HepG2 (cell line): ENCODE results near the gene DDX19B. TPM values are rescaled to one million over a fixed set of nuclear protein-coding genes. Genes with fewer than 3 reads are reported as not detected.

Experiments
- ATAC-seq: fragments of 200-7000 bp; cut with Tn5 transposase; 3 replicates; pipeline ENCODE4 v1.9.1; 2020; ENCODE audit warnings: mild to moderate bottlenecking, moderate library complexity
- BruUV-seq: library from RNA; stranded (reverse); fragments of 400-500 nt; replicated peaks from 2 replicates; lab custom pipeline; 2021; lab: Mats Ljungman, UMichigan
- CTCF ChIA-PET: fragments of 300-600 bp; formaldehyde crosslinking; extraction: SDS; loops from one replicate; lab custom pipeline; 2021; ENCODE audit warnings: low total read pairs, inconsistent platforms, low intra/inter-chr PET ratio; lab: Yijun Ruan, JAX
- POLR2A ChIA-PET: fragments of 350-600 bp; sonication (Branson Sonifier 250); formaldehyde crosslinking; loops from one replicate; lab custom pipeline; 2020; ENCODE audit warnings: antibody characterized with exemption, inconsistent platforms; lab: Yijun Ruan, JAX
- DNase-seq: peaks from one replicate; pipeline ENCODE4 v3.0.0-alpha.2; 2015; ENCODE audit warnings: low spot score
- FAIRE-seq: peaks from 3 replicates; lab custom pipeline; 2011; peaks lifted over from hg19 to GRCh38; lab: Jason Lieb, UNC
- H2AFZ ChIP-seq: one replicate; pipeline ENCODE4 v1.6.1; 2011; ENCODE audit warnings: low read length, inconsistent platforms
- H3K27ac ChIP-seq: fragments of 300-600 bp; 3 replicates; pipeline ENCODE4 v1.8.0; 2011; ENCODE audit warnings: mixed run types, mild to moderate bottlenecking, mixed read lengths, low read length, inconsistent platforms; ENCODE audit not compliant: insufficient read depth; ENCODE audit errors: extremely low read length
- H3K27me3 ChIP-seq, 2 experiments: fragments of 200-600 bp in 1 of 2; 2 replicates in 1 of 2; 3 replicates in 1 of 2; pipeline versions ENCODE4 v1.6.0 to v1.8.0; 2011; ENCODE audit warnings: low read length in 2 of 2, mild to moderate bottlenecking in 2 of 2, moderate library complexity in 2 of 2, inconsistent platforms in 1 of 2; ENCODE audit not compliant: insufficient read depth in 2 of 2, control insufficient read depth in 1 of 2
- H3K36me3 ChIP-seq, 2 experiments: fragments of 200-600 bp in 1 of 2; replicated peaks in 1 of 2; 2 replicates in 1 of 2; 3 replicates in 1 of 2; pipeline versions ENCODE4 v1.5.1 to v1.8.0; 2011; ENCODE audit warnings: low read length in 2 of 2, inconsistent platforms in 1 of 2; ENCODE audit not compliant: insufficient read depth in 2 of 2, control insufficient read depth in 1 of 2
- H3K4me1 ChIP-seq: 2 replicates; pipeline ENCODE4 v1.5.1; 2012; ENCODE audit warnings: low read length, inconsistent platforms; ENCODE audit not compliant: insufficient read depth
- H3K4me2 ChIP-seq: 2 replicates; pipeline ENCODE4 v1.6.0; 2011; ENCODE audit warnings: low read depth, low read length, inconsistent platforms
- H3K4me3 ChIP-seq, 3 experiments: fragments of 200-600 bp in 1 of 3; sonication (generic), shearing (Covaris generic) in 1 of 3; replicated peaks in 1 of 3; 2 replicates each; pipeline ENCODE4 v1.5.1; 2011 to 2016; ENCODE audit warnings: low read length in 3 of 3, inconsistent platforms in 2 of 3, low read depth in 2 of 3, mild to moderate bottlenecking in 2 of 3, control low read depth in 1 of 3, mixed read lengths in 1 of 3; ENCODE audit not compliant: insufficient read depth in 1 of 3
- H3K79me2 ChIP-seq: one replicate; pipeline ENCODE4 v1.6.1; 2011; ENCODE audit warnings: low read length, inconsistent platforms; ENCODE audit not compliant: insufficient read depth
- H3K9ac ChIP-seq: 2 replicates; pipeline ENCODE4 v1.6.0; 2011; ENCODE audit warnings: mild to moderate bottlenecking, low read depth, low read length, inconsistent platforms; ENCODE audit not compliant: insufficient read depth
- H3K9me3 ChIP-seq: 2 replicates; pipeline ENCODE4 v1.5.1; 2012; ENCODE audit warnings: mild to moderate bottlenecking, low read length
- H4K20me1 ChIP-seq: 2 replicates; pipeline ENCODE4 v1.6.0; 2011; ENCODE audit warnings: inconsistent platforms, mild to moderate bottlenecking, low read length, moderate library complexity; ENCODE audit not compliant: insufficient read depth
- KDM2A ChIP-seq: sonication (generic); formaldehyde crosslinking; IDR thresholded peaks from 2 replicates; pipeline ENCODE4 v1.4.0; 2020; ENCODE audit warnings: low read depth, missing genetic modification reagents, borderline replicate concordance
- MED8 ChIP-seq: sonication (generic); formaldehyde crosslinking; IDR thresholded peaks from 2 replicates; pipeline ENCODE4 v1.8.1; 2023; ENCODE audit warnings: mild to moderate bottlenecking, missing genetic modification reagents; ENCODE audit not compliant: insufficient replicate concordance
- MTERF4 ChIP-seq: sonication (generic); formaldehyde crosslinking; IDR thresholded peaks from 2 replicates; pipeline ENCODE4 v1.8.0; 2023; ENCODE audit warnings: mild to moderate bottlenecking, missing genetic modification reagents
- PATZ1 ChIP-seq: sonication (generic); formaldehyde crosslinking; IDR thresholded peaks from 2 replicates; pipeline ENCODE4 v1.4.0; 2020; ENCODE audit warnings: missing genetic modification reagents
- POLR2G ChIP-seq: fragments of 200-400 bp; formaldehyde crosslinking; IDR thresholded peaks from 2 replicates; pipeline ENCODE4 v1.6.1; 2018; ENCODE audit warnings: mild to moderate bottlenecking, low read depth, low read length, moderate library complexity
- SMAD9 ChIP-seq: sonication (generic); formaldehyde crosslinking; IDR thresholded peaks from 2 replicates; pipeline ENCODE4 v1.5.1; 2020; ENCODE audit warnings: mild to moderate bottlenecking, missing genetic modification reagents
- STAT5B ChIP-seq: sonication (generic); formaldehyde crosslinking; IDR thresholded peaks from 2 replicates; pipeline ENCODE4 v1.4.0; 2020; ENCODE audit warnings: missing genetic modification reagents
- ZBTB3 ChIP-seq: sonication (generic); formaldehyde crosslinking; IDR thresholded peaks from 2 replicates; pipeline ENCODE4 v1.4.0; 2020; ENCODE audit warnings: low read depth, mild to moderate bottlenecking, moderate library complexity, missing genetic modification reagents, borderline replicate concordance
- ZFP62 ChIP-seq: sonication (generic); formaldehyde crosslinking; IDR thresholded peaks from 2 replicates; pipeline ENCODE4 v1.4.0; 2020; ENCODE audit warnings: missing genetic modification reagents
- ZNF225 ChIP-seq: sonication (generic); formaldehyde crosslinking; IDR thresholded peaks from 2 replicates; pipeline ENCODE4 v1.4.0; 2020; ENCODE audit warnings: mild to moderate bottlenecking, missing genetic modification reagents
- ZNF234 ChIP-seq: sonication (generic); formaldehyde crosslinking; conservative IDR thresholded peaks from 2 replicates; pipeline ENCODE4 v1.5.1; 2020; ENCODE audit warnings: mild to moderate bottlenecking, missing genetic modification reagents
- ZNF33A ChIP-seq: sonication (generic); formaldehyde crosslinking; IDR thresholded peaks from 2 replicates; pipeline ENCODE4 v1.5.1; 2020; ENCODE audit warnings: missing genetic modification reagents, mild to moderate bottlenecking, moderate library complexity, borderline replicate concordance
- ZNF556 ChIP-seq: sonication (generic); formaldehyde crosslinking; IDR thresholded peaks from 2 replicates; pipeline ENCODE4 v1.4.0; 2020; ENCODE audit warnings: mild to moderate bottlenecking, missing genetic modification reagents, borderline replicate concordance
- WGBS: methylation state at CpG from one replicate; pipeline ENCODE4 v1.1.6; 2017; ENCODE audit warnings: low lambda C conversion rate; 5-methylcytosine and 5-hydroxymethylcytosine counted together
- in situ Hi-C: cut with HindIII; loops from 2 replicates; pipeline ENCODE4 v1.10.0; 2017; ENCODE audit warnings: low pct_unique_long_range_greater_than_20kb; ENCODE audit not compliant: extremely low pct_ligation_motif_present
- intact Hi-C: fragments of 100-400 bp; cut with micrococcal nuclease; formaldehyde crosslinking; loops from one replicate; pipeline ENCODE4 v1.10.0; 2022; ENCODE audit not compliant: unreplicated experiment
- polyA plus RNA-seq, 8 experiments: library from polyadenylated mRNA; depleted of rRNA in 3 of 8; stranded (reverse) in 7 of 8; unstranded in 1 of 8; fragments of >200 nt; fragmentation: Illumina TruSeq in 4 of 8; extraction: Trizol in 4 of 8; gene quantifications; 2 replicates each; pipeline versions ENCODE4 v1.2.1 to v1.2.3, GENCODE V29; 2011 to 2016; ENCODE audit warnings: low read depth in 4 of 8, missing spikeins in 1 of 8, mixed read lengths in 1 of 8; ENCODE audit not compliant: insufficient read depth in 1 of 8
- total RNA-seq, 5 experiments: library from RNA; depleted of rRNA; stranded (reverse); fragments of >200 nt; fragmentation: Illumina TruSeq; extraction: Trizol; gene quantifications; 2 replicates each; pipeline ENCODE4 v1.2.3, GENCODE V29; 2016; ENCODE audit warnings: low read depth in 1 of 5
- TF ChIP-seq, protein P1 (sequence below): sonication (generic); formaldehyde crosslinking; IDR thresholded peaks from 2 replicates; pipeline ENCODE4 v1.4.0; 2020; ENCODE audit warnings: missing genetic modification reagents

Gene DDX19B
- total and polyA plus RNA-seq, 2 of the 13 experiments (the other 11 are each of a cell fraction or from before 2014, with no cell fraction given) = 36.2 to 40.0 TPM

GRCh38 chr16:70380248-70380918, 81.4 kb downstream of the DDX19B start:
- no peak for FAIRE-seq
- in situ Hi-C loops = no loop called here
- peak overlapping the region; percentile 78 for H3K27ac ChIP-seq
- intact Hi-C loops = loop anchor here (2.0 to 5.0 kb wide), 3 partner anchors 56 to 90 kb away; partner anchors contain the start of gene FCSK
- ATAC-seq = peak; percentile 45
- DNase-seq = peak; percentile 29
- H3K4me2 ChIP-seq = peak overlapping the region; percentile 99
- no peaks in the 10 kb centered on the region for H3K9me3 ChIP-seq
- peak overlapping the region; percentile 78 for H3K9ac ChIP-seq
- CTCF ChIA-PET = interaction anchor here (0.6 to 1.4 kb wide), 2 partner anchors 74 to 90 kb away, joined by 3 to 4 read pairs; partner anchors contain the start of gene FCSK
- H3K79me2 ChIP-seq = peaks cover 15% of the 10 kb centered on the region
- H3K4me3 ChIP-seq = peak overlapping the region; percentile 80 to 94 (median 85)
- POLR2A ChIA-PET = interaction anchor here (0.6 to 3.6 kb wide), 36 partner anchors 11 to 345 kb away, joined by 3 to 96 read pairs (median 9); partner anchors contain the start of genes AARS1, COG4, DDX19A and DDX19B
- no peaks in the 10 kb centered on the region for H4K20me1 ChIP-seq
- peaks cover 24% of the 10 kb centered on the region for H3K4me1 ChIP-seq
- H2AFZ ChIP-seq = no peak overlapping the region
- no peaks in the 10 kb centered on the region; a peak in 1 of 5 replicates for H3K27me3 ChIP-seq
- H3K36me3 ChIP-seq = peaks cover 2 to 26% of the 10 kb centered on the region in 2 experiments; a peak in 2 of 5 replicates
- BruUV-seq = no TSS peak
- WGBS = 0% methylated on average over 16 of the region's 31 CpGs
- 0 out of 2 replicates have a peak, but pooled peaks have one; percentile 11 for TF ChIP-seq ZNF33A (CRISPR knock-in tag)
- TF ChIP-seq, protein P1, sequence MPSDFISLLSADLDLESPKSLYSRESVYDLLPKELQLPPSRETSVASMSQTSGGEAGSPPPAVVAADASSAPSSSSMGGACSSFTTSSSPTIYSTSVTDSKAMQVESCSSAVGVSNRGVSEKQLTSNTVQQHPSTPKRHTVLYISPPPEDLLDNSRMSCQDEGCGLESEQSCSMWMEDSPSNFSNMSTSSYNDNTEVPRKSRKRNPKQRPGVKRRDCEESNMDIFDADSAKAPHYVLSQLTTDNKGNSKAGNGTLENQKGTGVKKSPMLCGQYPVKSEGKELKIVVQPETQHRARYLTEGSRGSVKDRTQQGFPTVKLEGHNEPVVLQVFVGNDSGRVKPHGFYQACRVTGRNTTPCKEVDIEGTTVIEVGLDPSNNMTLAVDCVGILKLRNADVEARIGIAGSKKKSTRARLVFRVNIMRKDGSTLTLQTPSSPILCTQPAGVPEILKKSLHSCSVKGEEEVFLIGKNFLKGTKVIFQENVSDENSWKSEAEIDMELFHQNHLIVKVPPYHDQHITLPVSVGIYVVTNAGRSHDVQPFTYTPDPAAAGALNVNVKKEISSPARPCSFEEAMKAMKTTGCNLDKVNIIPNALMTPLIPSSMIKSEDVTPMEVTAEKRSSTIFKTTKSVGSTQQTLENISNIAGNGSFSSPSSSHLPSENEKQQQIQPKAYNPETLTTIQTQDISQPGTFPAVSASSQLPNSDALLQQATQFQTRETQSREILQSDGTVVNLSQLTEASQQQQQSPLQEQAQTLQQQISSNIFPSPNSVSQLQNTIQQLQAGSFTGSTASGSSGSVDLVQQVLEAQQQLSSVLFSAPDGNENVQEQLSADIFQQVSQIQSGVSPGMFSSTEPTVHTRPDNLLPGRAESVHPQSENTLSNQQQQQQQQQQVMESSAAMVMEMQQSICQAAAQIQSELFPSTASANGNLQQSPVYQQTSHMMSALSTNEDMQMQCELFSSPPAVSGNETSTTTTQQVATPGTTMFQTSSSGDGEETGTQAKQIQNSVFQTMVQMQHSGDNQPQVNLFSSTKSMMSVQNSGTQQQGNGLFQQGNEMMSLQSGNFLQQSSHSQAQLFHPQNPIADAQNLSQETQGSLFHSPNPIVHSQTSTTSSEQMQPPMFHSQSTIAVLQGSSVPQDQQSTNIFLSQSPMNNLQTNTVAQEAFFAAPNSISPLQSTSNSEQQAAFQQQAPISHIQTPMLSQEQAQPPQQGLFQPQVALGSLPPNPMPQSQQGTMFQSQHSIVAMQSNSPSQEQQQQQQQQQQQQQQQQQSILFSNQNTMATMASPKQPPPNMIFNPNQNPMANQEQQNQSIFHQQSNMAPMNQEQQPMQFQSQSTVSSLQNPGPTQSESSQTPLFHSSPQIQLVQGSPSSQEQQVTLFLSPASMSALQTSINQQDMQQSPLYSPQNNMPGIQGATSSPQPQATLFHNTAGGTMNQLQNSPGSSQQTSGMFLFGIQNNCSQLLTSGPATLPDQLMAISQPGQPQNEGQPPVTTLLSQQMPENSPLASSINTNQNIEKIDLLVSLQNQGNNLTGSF = peak; percentile 14; the same call in 1 of the 2 replicates
- no peak for TF ChIP-seq ZFP62 (CRISPR knock-in tag)
- TF ChIP-seq MTERF4 (CRISPR knock-in tag) = 0 out of 2 replicates have a peak, but pooled peaks have one; percentile 24
- peak; percentile 6 for TF ChIP-seq KDM2A (CRISPR knock-in tag)
- 0 out of 2 replicates have a peak, but pooled peaks have one; percentile 18 for TF ChIP-seq ZBTB3 (CRISPR knock-in tag)
- TF ChIP-seq POLR2G = peak; percentile 80
- 0 out of 2 replicates have a peak, but pooled peaks have one; percentile 39 for TF ChIP-seq SMAD9 (CRISPR knock-in tag)
- TF ChIP-seq MED8 (CRISPR knock-in tag) = peak; percentile 64
- TF ChIP-seq STAT5B (CRISPR knock-in tag) = no peak; the same call in 1 of the 2 replicates
- TF ChIP-seq ZNF225 (CRISPR knock-in tag) = 0 out of 2 replicates have a peak, but pooled peaks have one; percentile 1
- no peak for TF ChIP-seq ZNF556
- TF ChIP-seq PATZ1 (CRISPR knock-in tag) = 0 out of 2 replicates have a peak, but pooled peaks have one; percentile 5
- peak; percentile 13; the same call in 1 of the 2 replicates for TF ChIP-seq ZNF234 (CRISPR knock-in tag)
